GM23338 (cell line): ENCODE data around the gene OXLD1. TPM values are rescaled to one million over a fixed set of nuclear protein-coding genes. Genes with fewer than 3 reads are reported as not detected.
A peak's percentile ranks its signal among the peaks of the same experiment; 100 is the strongest.

ENCODE experiments used
- ATAC-seq: fragments of 200-7000 bp; cut with Tn5 transposase; 3 replicates; pipeline ENCODE4 v1.9.1; 2020
- DNase-seq: peaks from one replicate; pipeline ENCODE4 v3.0.0-alpha.2; 2015; ENCODE audit warnings: low spot score
- H2AFZ ChIP-seq: fragments of 200-600 bp; sonication (generic); 2 replicates; pipeline ENCODE4 v1.8.0; 2016; ENCODE audit warnings: antibody characterized with exemption, mild to moderate bottlenecking, moderate library complexity
- H3F3A ChIP-seq: fragments of 200-600 bp; sonication (generic); replicated peaks from 2 replicates; pipeline ENCODE4 v1.8.0; 2017; ENCODE audit warnings: antibody characterized with exemption, mixed run types, low read depth
- H3K27ac ChIP-seq: fragments of 200-600 bp; sonication (generic); 2 replicates; pipeline ENCODE4 v1.6.1; 2016; ENCODE audit warnings: low read depth
- H3K27me3 ChIP-seq: fragments of 200-600 bp; sonication (generic); 2 replicates; pipeline ENCODE4 v1.8.0; 2016; ENCODE audit warnings: mild to moderate bottlenecking, mixed run types, moderate library complexity; ENCODE audit not compliant: insufficient read depth
- H3K36me3 ChIP-seq: fragments of 200-600 bp; sonication (generic); 2 replicates; pipeline ENCODE4 v1.8.0; 2016; ENCODE audit warnings: mild to moderate bottlenecking; ENCODE audit not compliant: insufficient read depth
- H3K4me1 ChIP-seq: fragments of 200-600 bp; sonication (generic); 2 replicates; pipeline ENCODE4 v1.8.0; 2016; ENCODE audit warnings: mild to moderate bottlenecking, moderate library complexity; ENCODE audit not compliant: insufficient read depth
- H3K4me2 ChIP-seq: fragments of 200-600 bp; sonication (generic); 2 replicates; pipeline ENCODE4 v1.7.1; 2017; ENCODE audit warnings: mixed run types
- H3K4me3 ChIP-seq: fragments of 200-600 bp; sonication (generic); 2 replicates; pipeline ENCODE4 v1.6.1; 2016; ENCODE audit warnings: mixed run types
- H3K79me2 ChIP-seq: fragments of 200-600 bp; sonication (generic); replicated peaks from 2 replicates; pipeline ENCODE4 v1.8.0; 2017; ENCODE audit warnings: mild to moderate bottlenecking; ENCODE audit not compliant: insufficient read depth
- H3K9me2 ChIP-seq: fragments of 200-600 bp; sonication (generic); 2 replicates; pipeline ENCODE4 v1.8.0; 2017; ENCODE audit not compliant: insufficient read depth
- H4K20me1 ChIP-seq: fragments of 200-600 bp; sonication (generic); replicated peaks from 2 replicates; pipeline ENCODE4 v1.8.0; 2017; ENCODE audit warnings: mild to moderate bottlenecking; ENCODE audit not compliant: insufficient read depth
- H3K27ac Mint-ChIP-seq: 2 replicates; pipeline ENCODE4 v1.8.0; 2020; ENCODE audit warnings: inconsistent platforms, mild to moderate bottlenecking, moderate library complexity, mixed read lengths
- H3K27me3 Mint-ChIP-seq: 3 replicates; pipeline ENCODE4 v1.8.0; 2022; ENCODE audit warnings: low read depth, mild to moderate bottlenecking, moderate library complexity, mixed read lengths, inconsistent platforms; ENCODE audit not compliant: insufficient read depth, poor library complexity
- H3K36me3 Mint-ChIP-seq: 3 replicates; pipeline ENCODE4 v1.8.0; 2021; ENCODE audit warnings: low read depth, mild to moderate bottlenecking, inconsistent platforms, moderate library complexity, mixed read lengths
- H3K4me1 Mint-ChIP-seq: 3 replicates; pipeline ENCODE4 v1.8.0; 2020; ENCODE audit warnings: mild to moderate bottlenecking, inconsistent platforms, mixed read lengths
- H3K4me3 Mint-ChIP-seq: 3 replicates; pipeline ENCODE4 v1.8.0; 2021; ENCODE audit warnings: moderate library complexity, mild to moderate bottlenecking, inconsistent platforms, mixed read lengths
- H3K9me3 Mint-ChIP-seq: 3 replicates; pipeline ENCODE4 v1.8.0; 2020; ENCODE audit warnings: moderate library complexity, mild to moderate bottlenecking, inconsistent platforms, mixed read lengths
- CREB1 ChIP-seq: fragments of 250-450 bp; sonication (Bioruptor Pico); IDR thresholded peaks from 2 replicates; pipeline ENCODE4 v1.5.0; 2020; ENCODE audit warnings: low read depth, mild to moderate bottlenecking, moderate library complexity
- CTCF ChIP-seq, 2 experiments: fragments of 200-600 bp in 1 of 2; sonication (generic) in 1 of 2; conservative IDR thresholded peaks; 2 replicates each; pipeline versions ENCODE4 v1.5.1 to v1.6.1; 2016 to 2017; ENCODE audit warnings: antibody characterized with exemption in 2 of 2, low read depth in 2 of 2, mild to moderate bottlenecking in 2 of 2, moderate library complexity in 1 of 2
- ETS1 ChIP-seq: IDR thresholded peaks from 2 replicates; pipeline ENCODE4 v1.6.1; 2016; ENCODE audit warnings: antibody characterized with exemption
- EZH2 ChIP-seq: fragments of 200-600 bp; sonication (generic); IDR thresholded peaks from one replicate; pipeline ENCODE4 v1.8.0; 2017; ENCODE audit warnings: antibody characterized with exemption, mild to moderate bottlenecking, low read depth; ENCODE audit not compliant: unreplicated experiment
- EZH2phosphoT487 ChIP-seq: fragments of 200-600 bp; sonication (generic); IDR thresholded peaks from one replicate; pipeline ENCODE4 v1.8.1; 2018; ENCODE audit warnings: antibody characterized with exemption; ENCODE audit not compliant: unreplicated experiment
- JUNB ChIP-seq: IDR thresholded peaks from one replicate; pipeline ENCODE4 v1.6.1; 2016; ENCODE audit warnings: antibody characterized with exemption; ENCODE audit not compliant: unreplicated experiment
- NANOG ChIP-seq: IDR thresholded peaks from 2 replicates; pipeline ENCODE4 v1.6.1; 2016; ENCODE audit warnings: antibody characterized with exemption, borderline replicate concordance
- POLR2AphosphoS5 ChIP-seq: IDR thresholded peaks from 2 replicates; pipeline ENCODE4 v1.6.1; 2016; ENCODE audit warnings: antibody characterized with exemption, low read depth
- REST ChIP-seq: IDR thresholded peaks from one replicate; pipeline ENCODE4 v1.6.1; 2018; ENCODE audit warnings: antibody characterized with exemption; ENCODE audit not compliant: unreplicated experiment
- STAT1 ChIP-seq: IDR thresholded peaks from one replicate; pipeline ENCODE4 v1.6.1; 2016; ENCODE audit warnings: antibody characterized with exemption; ENCODE audit not compliant: unreplicated experiment
- ZNF114 ChIP-seq: fragments of 250-450 bp; sonication (Bioruptor Pico); IDR thresholded peaks from 2 replicates; pipeline ENCODE4 v1.5.0; 2020; ENCODE audit warnings: mild to moderate bottlenecking, moderate library complexity
- ZNF331 ChIP-seq: fragments of 250-450 bp; sonication (Bioruptor Pico); IDR thresholded peaks from 2 replicates; pipeline ENCODE4 v1.5.0; 2020; ENCODE audit warnings: low read depth, mild to moderate bottlenecking, moderate library complexity
- ZNF462 ChIP-seq: fragments of 250-450 bp; sonication (Bioruptor Pico); IDR thresholded peaks from 2 replicates; pipeline ENCODE4 v1.5.0; 2020; ENCODE audit warnings: mild to moderate bottlenecking, moderate library complexity
- polyA plus RNA-seq: library from polyadenylated mRNA; unstranded; fragments of >200 nt; fragmentation: Nextera tagmentation; extraction: Ambion mirVana; gene quantifications from 2 replicates; pipeline ENCODE4 v1.2.1, GENCODE V29; 2016
- total RNA-seq: library from RNA; depleted of rRNA; stranded (reverse); fragments of >200 nt; shearing (Covaris generic); gene quantifications from 2 replicates; pipeline ENCODE4 v1.2.3, GENCODE V29; 2014

Gene OXLD1
- total and polyA plus RNA-seq, 2 experiments from 2014 or later, result 46.0 to 64.9 TPM

- H3K4me3 ChIP-seq, result peak overlapping the region; percentile 99
- peak overlapping the region; percentile 92 for H3K27ac ChIP-seq
Observed at GRCh38 chr17:81635973-81636504, 30.4 kb downstream of the OXLD1 start.

More at GRCh38 chr17:81635973-81636504, 30.4 kb downstream of the OXLD1 start:
- Mint-ChIP-seq H3K4me1 (peaks cover 14% of the 10 kb centered on the region), H3K36me3 (peaks cover 18% of the 10 kb centered on the region), H3K4me3 (peak overlapping the region; percentile 96), H3K27me3 (peaks cover 4% of the 10 kb centered on the region), H3K9me3 (no peaks in the 10 kb centered on the region; the same call in 2 of the 3 replicates), H3K27ac (peak overlapping the region; percentile 97)
- peaks cover 54% of the 10 kb centered on the region for H3K79me2 ChIP-seq
- no peaks in the 10 kb centered on the region for H3K27me3 ChIP-seq
- no peak overlapping the region for H2AFZ ChIP-seq
- DNase-seq (no peak), ATAC-seq (peak; percentile 47; the same call in 1 of the 3 replicates)
- no peaks in the 10 kb centered on the region for H3K9me2 ChIP-seq
- TF ChIP-seq ZNF462, result no peak
- TF ChIP-seq EZH2phosphoT487, result no peak
- TF ChIP-seq REST, result no peak
- no peak for TF ChIP-seq NANOG
- no peak for TF ChIP-seq ETS1
- TF ChIP-seq STAT1, result no peak
- no peak for TF ChIP-seq POLR2AphosphoS5
- TF ChIP-seq ZNF114 (CRISPR knock-in tag), result no peak
- TF ChIP-seq EZH2, result no peak
- no peak for TF ChIP-seq JUNB
- TF ChIP-seq ZNF331, result no peak
- TF ChIP-seq CTCF (conservative IDR thresholded peaks at IDR 0.05; ENCODE audit: low read depth in 2 of 2), result no peak
- TF ChIP-seq CREB1 (CRISPR knock-in tag), result no peak
- H3K4me2 ChIP-seq, result peak overlapping the region; percentile 99
- peaks cover 7% of the 10 kb centered on the region for H3K4me1 ChIP-seq
- peaks cover 32% of the 10 kb centered on the region for H4K20me1 ChIP-seq
- H3F3A ChIP-seq, result peaks cover 13% of the 10 kb centered on the region; the same call in 1 of the 2 replicates
- H3K36me3 ChIP-seq, result no peaks in the 10 kb centered on the region; the same call in 1 of the 2 replicates
